ENCODE data around the gene KCNIP1. TPM values are rescaled to one million over a fixed set of nuclear protein-coding genes. Genes with fewer than 3 reads are reported as not detected.

The KCNIP1 gene
- total RNA-seq, 2 donors from 2014 or later: not detected

- 89 to 100% methylated on average over 1 of the region's 2 CpGs for WGBS, 2 experiments (ENCODE audit: insufficient coverage in 1 of 2, insufficient read length in 1 of 2)
- no peaks in the 10 kb centered on the region for H3K27me3 ChIP-seq (ENCODE audit: control insufficient read depth, insufficient read depth, low read length, poor library complexity, severe bottlenecking)
- no peaks in the 10 kb centered on the region for H3K36me3 ChIP-seq (ENCODE audit: control insufficient read depth, insufficient read depth, low read length)
- Mint-ChIP-seq H3K9me3 (no peaks in the 10 kb centered on the region), H3K36me3 (ENCODE audit: low read depth) (no peaks in the 10 kb centered on the region), H3K27ac (no peak overlapping the region), H3K4me1 (no peaks in the 10 kb centered on the region), H3K27me3 (ENCODE audit: insufficient read depth) (no peaks in the 10 kb centered on the region), H3K4me3 (no peak overlapping the region)
- H3K9ac ChIP-seq (ENCODE audit: extremely low read depth, low read length, poor library complexity, severe bottlenecking): no peak overlapping the region
- DNase-seq: peak; percentile 3
- H3K4me3 ChIP-seq (ENCODE audit: low read length): no peak overlapping the region
- no peak for TF ChIP-seq CTCF (conservative IDR thresholded peaks at IDR 0.05)
- no peaks in the 10 kb centered on the region for H3K9me3 ChIP-seq (ENCODE audit: control insufficient read depth, low read length)
- H3K4me1 ChIP-seq (ENCODE audit: control insufficient read depth, insufficient read depth, low read length): no peaks in the 10 kb centered on the region
- H3K27ac ChIP-seq (ENCODE audit: low read depth, low read length): no peak overlapping the region
These were observed 144.7 kb downstream of the KCNIP1 start for GRCh38 chr5:170648541-170648940.

- Mint-ChIP-seq H3K9me3 (no peaks in the 10 kb centered on the region), H3K27ac (no peak overlapping the region), H3K27me3 (ENCODE audit: insufficient read depth) (no peaks in the 10 kb centered on the region), H3K4me3 (no peak overlapping the region), H3K36me3 (ENCODE audit: low read depth) (no peaks in the 10 kb centered on the region), H3K4me1 (no peaks in the 10 kb centered on the region)
- Histone ChIP-seq H3K27ac (ENCODE audit: low read depth, low read length) (no peak overlapping the region), H3K4me1 (ENCODE audit: control insufficient read depth, insufficient read depth, low read length) (no peaks in the 10 kb centered on the region), H3K4me3 (ENCODE audit: low read length) (no peak overlapping the region), H3K9me3 (ENCODE audit: control insufficient read depth, low read length) (no peaks in the 10 kb centered on the region), H3K9ac (ENCODE audit: extremely low read depth, low read length, poor library complexity, severe bottlenecking) (no peak overlapping the region), H3K36me3 (ENCODE audit: control insufficient read depth, insufficient read depth, low read length) (no peaks in the 10 kb centered on the region), H3K27me3 (ENCODE audit: control insufficient read depth, insufficient read depth, low read length, poor library complexity, severe bottlenecking) (no peaks in the 10 kb centered on the region)
- DNase-seq: peak; percentile 13
- 88 to 100% methylated on average over 1 to 2 of the region's 2 CpGs for WGBS, 2 experiments (ENCODE audit: insufficient coverage in 1 of 2, insufficient read length in 1 of 2)
- TF ChIP-seq CTCF (conservative IDR thresholded peaks at IDR 0.05): no peak
These were observed 147.0 kb downstream of the KCNIP1 start for GRCh38 chr5:170650850-170651249.

- Mint-ChIP-seq H3K4me1 (no peaks in the 10 kb centered on the region), H3K27me3 (ENCODE audit: insufficient read depth) (no peaks in the 10 kb centered on the region), H3K9me3 (no peaks in the 10 kb centered on the region), H3K4me3 (no peak overlapping the region), H3K36me3 (ENCODE audit: low read depth) (no peaks in the 10 kb centered on the region), H3K27ac (no peak overlapping the region)
- Histone ChIP-seq H3K36me3 (ENCODE audit: control insufficient read depth, insufficient read depth, low read length) (no peaks in the 10 kb centered on the region), H3K4me1 (ENCODE audit: control insufficient read depth, insufficient read depth, low read length) (no peaks in the 10 kb centered on the region), H3K27me3 (ENCODE audit: control insufficient read depth, insufficient read depth, low read length, poor library complexity, severe bottlenecking) (no peaks in the 10 kb centered on the region), H3K27ac (ENCODE audit: low read depth, low read length) (no peak overlapping the region), H3K9ac (ENCODE audit: extremely low read depth, low read length, poor library complexity, severe bottlenecking) (no peak overlapping the region), H3K4me3 (ENCODE audit: low read length) (no peak overlapping the region), H3K9me3 (ENCODE audit: control insufficient read depth, low read length) (no peaks in the 10 kb centered on the region)
- TF ChIP-seq CTCF (conservative IDR thresholded peaks at IDR 0.05): no peak
- DNase-seq: peak; percentile 41
- 68 to 85% methylated on average over 7 to 11 of the region's 11 CpGs for WGBS, 2 experiments (ENCODE audit: insufficient coverage in 1 of 2, insufficient read length in 1 of 2)
These were observed 147.9 kb downstream of the KCNIP1 start for GRCh38 chr5:170651604-170652277.
